Renal pelvis (tissue), 4 donors: ENCODE measurements around the gene CYBC1. TPM values are rescaled to one million over a fixed set of nuclear protein-coding genes. Genes with fewer than 3 reads are reported as not detected.
A peak's percentile ranks its signal among the peaks of the same experiment; 100 is the strongest.
"Not testable (repeated sequence)": the region's sequence is repeated elsewhere in the genome, so short reads cannot be mapped to it uniquely, and the experiment has no call there.

Experiments
- DNase-seq: peaks from one replicate; pipeline ENCODE4 v3.0.0-alpha.2; 2013
- polyA plus RNA-seq, 3 donors: library from polyadenylated mRNA; unstranded; fragments of 120-200 nt; gene quantifications; one replicate each; pipeline ENCODE4 v1.2.1, GENCODE V29; 2013; ENCODE audit not compliant: insufficient read length in 3 of 3

Gene CYBC1
- polyA plus RNA-seq, 3 donors: 46.3 to 60.6 (median 59.0) TPM

DNA sequence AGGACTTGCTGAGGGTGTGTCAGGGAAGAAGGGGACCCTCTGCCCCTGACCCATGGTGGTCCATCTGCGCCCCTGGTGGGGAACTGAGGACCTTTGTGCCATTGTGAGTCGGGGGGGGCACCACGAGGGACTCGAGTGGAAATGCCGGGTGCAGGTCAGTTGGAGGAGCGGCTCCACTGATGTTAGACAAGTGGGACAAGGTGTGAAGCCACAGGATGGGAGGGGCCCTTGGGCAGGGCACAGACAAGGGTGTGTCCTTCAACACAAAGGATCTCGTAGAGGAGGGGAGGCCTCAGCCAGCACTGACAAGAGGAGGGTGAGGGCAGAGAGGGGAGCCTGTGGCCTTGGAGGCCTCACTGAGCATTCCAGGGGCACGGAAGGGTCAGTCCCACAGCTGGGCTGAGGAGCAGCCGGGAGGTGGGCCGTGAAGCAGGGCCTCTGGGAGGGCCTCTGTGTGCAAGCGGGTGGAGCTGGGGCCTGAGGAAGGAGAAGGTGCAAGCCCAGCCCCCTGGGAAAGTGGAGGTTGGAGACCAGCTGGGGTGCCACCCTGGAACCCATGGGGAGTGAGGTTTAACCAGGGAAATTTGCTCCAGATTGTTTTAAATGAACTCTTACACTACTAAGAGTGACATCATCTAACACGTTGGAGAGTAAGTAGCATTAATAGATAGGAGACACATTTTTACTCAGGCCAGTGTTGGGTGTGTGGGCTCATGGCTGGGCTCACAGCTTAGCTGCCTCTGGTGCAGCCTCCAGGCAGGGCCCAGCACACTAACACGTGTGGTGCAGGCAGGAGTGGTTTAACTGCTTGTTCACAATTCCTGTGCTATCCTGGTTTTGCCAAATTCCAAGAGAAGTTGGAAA, 35.9 kb upstream of the CYBC1 start:
- DNase-seq: no peak

DNA sequence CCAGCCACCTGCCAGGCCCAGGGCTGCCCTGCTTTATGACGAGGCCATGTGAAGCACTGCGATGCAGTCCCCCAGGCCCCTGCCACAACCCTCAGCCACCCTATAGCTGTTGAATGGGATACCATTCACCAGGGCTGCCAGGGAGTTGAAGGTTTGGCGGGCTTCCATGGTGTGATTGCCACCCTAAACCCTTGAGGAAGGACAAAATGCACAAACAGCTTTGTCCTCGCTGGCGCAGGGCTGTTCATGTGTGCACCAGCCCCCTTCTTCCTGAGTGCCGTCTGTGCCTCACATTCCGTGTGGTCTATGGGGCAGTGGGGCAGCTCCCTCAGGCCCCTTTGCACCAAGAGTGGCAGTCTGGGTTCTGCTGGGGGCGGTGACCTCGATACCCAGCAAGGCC, 33.3 kb upstream of the CYBC1 start:
- no peak for DNase-seq

DNA sequence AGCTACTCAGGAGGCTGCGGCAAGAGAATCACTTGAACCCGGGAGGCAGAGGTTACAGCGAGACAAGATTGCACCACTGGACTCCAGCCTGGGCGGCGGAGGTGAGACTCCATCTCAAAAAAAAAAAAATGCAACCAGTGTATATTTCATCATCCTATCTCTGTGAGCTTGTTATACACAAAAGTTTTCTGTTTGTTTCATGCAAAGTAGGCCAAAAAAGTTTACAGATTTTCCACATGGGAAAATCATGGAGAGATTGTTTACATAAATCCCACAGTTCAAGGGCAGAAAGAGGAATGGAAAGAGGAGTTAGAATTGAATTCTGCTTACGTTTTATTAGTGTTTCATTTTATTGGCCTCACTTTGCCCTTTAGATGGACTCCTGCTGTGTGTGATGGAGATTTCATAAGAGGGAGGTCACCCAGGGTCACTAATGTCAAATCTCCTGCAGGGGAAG, 32.7 kb upstream of the CYBC1 start:
- no peak for DNase-seq

DNA sequence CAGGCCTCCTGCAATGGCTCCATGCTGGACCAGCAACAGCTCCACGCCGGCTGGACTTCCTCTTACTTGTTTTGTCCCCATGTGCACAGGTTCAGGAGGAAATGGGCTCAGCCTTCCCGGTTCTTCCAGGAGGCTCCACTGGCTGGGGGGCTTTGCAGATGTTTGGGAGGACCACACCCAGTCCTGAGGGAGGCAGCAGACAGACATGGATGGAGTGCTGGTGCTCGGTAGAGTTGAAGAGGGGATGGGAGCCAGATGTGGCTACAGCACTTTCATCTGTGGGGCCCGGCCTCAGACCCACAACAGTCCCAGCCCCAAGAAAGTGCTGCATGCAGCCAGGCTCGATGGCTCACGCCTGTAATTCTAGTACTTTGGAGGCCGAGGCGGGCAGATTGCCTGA, 29.8 kb upstream of the CYBC1 start:
- DNase-seq: no peak

DNA sequence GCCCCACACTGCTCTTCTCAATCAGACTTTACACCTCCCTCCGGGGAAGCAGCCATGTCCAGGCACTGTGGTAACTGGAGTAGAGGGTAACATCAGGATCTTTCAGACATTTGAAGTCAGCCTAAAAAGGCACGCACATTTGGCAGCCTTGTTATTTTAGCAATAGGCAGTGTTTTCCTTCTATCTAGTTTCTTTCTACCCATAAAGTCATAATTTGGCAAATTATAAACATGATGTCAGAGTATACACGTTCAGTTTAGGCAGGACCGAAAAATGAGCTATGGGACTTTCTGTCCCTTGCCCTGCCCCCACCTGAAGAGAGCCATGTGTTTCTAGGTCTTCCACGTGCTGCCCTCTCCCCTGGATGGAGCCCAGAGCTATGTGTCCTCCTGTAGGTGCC, 29.1 kb upstream of the CYBC1 start:
- DNase-seq: no peak

DNA sequence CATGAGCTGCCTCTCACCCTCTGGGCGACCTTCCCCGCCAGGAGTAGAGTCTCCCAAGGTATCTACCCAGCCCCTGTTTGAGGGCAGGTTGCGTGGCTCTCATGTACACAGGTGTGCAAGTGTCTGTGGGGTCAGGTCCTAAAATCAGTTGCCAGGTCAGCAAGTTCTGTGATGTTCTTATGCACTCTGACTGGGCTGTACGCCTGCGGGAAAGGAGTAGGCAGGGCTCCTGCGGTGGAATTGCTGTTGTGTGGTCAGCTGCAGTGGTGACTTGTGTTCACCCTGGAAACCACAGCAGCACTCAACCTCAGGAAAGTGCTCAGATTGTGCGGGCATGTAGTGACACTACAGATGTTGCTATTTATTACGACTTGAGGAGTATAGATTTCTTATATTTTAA, 27.4 kb upstream of the CYBC1 start:
- no peak for DNase-seq

DNA sequence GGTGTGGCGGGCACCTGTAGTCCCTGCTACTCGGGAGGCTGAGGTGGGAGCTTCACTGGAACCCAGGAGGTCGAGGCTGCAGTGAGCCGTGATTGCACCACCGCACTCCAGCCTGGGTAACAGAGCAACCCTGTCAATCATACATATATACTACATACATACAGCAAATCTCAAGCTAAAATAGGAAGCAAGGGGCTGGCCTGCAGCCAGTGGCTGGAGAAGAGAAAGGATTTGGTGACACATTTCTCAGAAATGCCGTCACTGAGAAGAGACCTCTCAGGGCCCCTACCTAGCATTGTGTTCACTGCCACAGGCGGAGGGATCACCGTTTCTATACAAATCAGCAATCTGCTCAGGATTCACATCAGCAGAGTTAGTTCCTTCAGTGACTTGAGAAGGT, 24.9 kb upstream of the CYBC1 start:
- no peak for DNase-seq

DNA sequence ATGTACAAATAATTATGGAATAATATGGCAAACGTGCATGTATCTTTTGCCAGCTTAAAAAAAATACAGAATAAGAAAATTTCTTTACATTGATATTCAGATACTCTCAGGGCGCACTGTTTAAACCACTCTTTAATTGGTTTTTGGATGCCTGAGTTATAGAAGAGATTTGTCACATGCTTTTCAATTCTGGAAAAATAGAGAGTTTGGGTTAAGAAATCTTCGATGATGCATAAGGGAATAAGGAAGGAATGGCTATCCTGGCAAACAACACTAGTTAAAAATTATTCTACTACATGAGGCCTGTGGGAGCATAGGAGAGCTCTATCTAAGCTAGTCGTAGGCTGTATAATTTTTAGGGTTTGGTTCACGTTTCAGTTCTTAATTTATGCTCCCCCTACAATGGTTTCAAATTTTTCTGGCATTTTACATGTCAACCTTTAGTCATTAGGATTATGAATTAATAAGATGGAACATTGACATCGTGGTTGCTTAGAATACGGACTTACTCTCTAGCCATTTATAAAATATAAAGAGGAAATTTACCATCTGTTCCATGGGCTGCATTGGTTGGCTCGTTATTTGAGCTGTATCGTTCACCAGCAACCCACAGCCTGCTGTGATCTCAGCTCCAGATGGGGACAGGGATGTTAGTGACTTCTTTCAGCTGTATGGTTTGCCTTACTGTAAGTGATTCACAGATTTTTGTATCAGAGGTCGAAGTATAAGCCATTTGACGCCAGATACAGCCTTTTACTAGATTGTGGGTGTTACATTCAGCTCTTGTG, 23.9 kb upstream of the CYBC1 start:
- DNase-seq: no peak

DNA sequence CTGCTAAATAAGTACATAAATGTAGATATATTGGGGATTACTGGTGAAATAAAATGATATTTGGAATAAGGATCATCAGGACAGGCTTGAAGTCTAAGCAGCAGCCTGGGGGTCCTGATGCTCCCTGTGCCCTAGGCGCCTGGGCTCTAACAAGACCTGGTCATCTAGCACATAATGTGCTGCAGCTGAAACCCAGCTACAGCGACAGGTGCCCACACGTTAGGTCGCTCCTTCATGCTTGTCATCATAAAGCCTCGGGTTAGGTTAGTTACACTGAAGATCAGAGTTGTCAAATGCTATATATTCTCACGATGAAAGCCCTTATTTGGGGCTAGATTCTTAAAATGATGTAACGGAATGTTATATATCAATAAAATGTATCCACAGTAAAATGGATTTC, 19.5 kb upstream of the CYBC1 start:
- no peak for DNase-seq

DNA sequence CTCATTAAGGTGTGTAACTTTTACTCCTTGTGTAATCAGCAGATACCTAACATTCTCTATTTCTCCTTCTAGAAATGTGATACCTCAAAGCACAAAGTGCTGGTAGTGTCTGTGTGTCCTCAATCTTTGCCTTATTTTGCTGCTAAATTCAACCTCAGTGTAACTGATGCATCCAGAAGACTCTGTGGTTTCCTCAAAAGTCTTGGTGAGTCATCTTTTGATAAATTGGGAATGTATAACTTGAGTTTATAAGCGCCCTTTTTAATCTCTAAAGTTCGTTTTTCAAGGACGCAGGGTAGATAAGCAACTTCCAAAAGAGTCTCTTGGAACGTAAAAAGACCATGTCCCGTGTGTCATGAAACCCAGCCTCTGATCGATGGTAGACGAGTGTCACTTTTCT, 18.1 kb upstream of the CYBC1 start:
- no peak for DNase-seq

DNA sequence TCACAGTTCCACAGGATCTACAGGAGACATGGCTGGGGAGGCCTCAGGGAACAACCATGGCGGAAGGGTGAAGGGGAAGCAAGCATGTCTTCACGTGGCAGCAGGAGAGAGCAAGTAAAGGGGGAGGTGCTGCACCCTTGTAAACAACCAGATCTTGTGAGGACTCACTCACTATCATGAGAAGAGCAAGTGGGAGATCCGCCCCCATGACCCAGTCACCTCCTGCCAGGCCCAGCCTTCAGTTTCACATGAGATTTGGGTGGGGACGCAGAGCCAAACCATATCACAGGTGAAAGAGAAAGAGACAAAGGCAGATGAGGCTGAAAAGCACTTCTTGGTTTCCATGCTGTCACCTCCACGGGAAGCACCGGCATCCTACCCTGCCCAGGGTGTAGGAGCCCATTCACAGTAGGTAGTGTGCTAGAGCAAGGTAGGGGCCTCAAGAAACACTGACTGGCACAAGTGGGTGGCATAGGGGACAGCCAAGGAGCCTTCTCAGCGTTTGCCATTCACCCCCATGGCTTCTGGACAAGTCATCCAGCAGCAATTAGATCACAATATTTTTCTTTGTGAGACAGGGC, 14.6 kb upstream of the CYBC1 start:
- no peak for DNase-seq

DNA sequence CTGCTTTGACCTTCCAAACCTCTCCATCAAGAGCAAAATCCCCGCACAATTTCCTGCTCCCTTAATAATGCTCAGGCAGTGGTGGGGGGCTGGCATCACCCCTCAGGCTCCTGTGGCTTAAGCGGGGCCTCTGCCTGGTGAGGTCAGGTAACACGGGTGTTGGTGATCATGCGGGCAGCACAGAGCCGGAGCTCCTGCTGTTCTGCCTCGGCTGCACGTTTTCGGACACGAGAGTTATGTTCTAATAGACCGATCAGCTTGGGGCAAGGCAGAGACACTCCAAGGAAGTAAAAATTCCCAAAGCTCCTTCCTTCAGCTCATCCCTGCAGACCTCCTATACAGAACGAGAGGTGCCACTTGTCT, 14.0 kb upstream of the CYBC1 start:
- DNase-seq: no peak

DNA sequence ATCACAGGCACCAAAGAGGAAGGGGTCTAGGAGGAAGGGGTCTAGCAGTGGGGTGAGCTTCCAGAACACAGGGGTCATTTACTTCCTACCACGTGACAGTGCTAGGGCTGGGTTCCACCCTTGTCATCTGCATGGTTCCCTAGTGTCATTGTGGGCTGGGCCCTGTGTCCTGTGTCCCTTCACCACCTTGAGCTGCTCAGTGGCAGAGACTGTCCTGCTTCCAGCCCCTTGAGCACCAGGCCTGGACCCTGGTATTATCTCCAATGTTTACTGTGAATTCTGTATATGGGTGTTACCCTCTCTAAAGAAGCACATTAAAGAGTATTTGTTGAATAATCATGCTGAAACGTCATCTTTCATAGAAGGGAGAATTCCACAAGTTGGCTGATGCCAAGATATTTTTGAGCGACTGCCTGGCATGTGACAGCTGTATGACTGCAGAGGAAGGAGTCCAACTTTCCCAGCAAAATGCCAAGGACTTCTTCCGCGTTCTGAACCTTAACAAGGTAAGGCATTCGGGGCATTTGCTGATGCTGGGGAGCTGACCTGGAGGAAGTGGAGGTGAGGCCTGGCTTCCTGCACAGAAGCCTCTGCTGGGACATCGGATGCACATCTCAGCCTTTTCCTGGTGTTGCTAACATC, 13.5 kb upstream of the CYBC1 start:
- no peak for DNase-seq

DNA sequence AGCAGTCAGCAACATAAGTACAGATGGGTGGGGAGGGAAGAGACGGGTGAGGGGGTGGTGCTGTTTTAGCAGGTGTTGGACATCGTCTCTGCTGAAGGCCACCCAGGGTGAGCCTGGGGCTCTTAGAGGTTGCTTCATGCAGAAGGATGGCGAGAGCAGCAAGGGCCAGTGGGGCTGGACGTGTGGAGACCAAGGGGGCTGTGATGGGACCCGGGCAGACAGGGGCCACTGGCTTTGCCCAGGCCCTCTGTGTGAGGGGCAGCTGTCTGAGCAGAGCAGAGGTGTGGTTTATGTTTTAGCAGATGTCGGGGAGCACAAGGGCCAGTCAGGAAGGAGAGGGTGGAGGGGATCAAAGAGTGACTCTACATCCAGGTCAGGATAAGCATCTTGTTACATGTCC, 12.8 kb upstream of the CYBC1 start:
- no peak for DNase-seq

DNA sequence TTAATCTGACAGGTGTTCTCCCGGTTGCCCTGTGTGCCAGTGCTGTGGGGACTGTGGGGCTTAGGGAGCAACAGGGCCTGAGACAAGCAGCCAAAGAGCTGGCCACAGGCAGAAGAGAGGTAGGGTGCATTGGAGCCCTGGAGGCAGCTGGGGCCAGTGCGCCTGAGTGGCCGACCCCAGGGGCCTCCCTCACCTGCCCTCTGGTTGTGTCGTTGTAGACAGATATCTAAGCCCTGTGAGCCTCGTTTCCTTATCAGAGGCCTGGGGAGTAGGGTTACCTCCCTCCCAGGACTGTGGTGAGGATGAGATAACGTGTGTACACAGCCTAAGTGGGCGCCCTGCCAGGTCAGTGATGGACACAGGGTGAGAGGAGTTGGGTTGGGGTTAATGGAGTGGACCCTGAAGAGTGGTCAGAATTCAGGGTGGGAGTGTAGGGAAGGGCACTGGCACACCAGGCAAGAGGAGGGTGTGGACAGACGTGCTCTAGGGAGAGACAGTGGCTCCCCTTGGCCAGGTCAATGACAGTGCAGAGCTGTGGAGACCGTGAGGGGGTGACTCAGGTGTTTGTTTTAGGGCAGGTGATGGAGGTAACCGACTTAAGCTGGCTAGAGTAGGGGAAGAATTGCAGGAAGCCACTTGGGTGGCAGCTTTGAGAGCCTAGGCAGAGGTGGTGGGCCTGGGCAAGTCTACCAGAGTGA, 11.4 kb upstream of the CYBC1 start:
- DNase-seq: no peak

DNA sequence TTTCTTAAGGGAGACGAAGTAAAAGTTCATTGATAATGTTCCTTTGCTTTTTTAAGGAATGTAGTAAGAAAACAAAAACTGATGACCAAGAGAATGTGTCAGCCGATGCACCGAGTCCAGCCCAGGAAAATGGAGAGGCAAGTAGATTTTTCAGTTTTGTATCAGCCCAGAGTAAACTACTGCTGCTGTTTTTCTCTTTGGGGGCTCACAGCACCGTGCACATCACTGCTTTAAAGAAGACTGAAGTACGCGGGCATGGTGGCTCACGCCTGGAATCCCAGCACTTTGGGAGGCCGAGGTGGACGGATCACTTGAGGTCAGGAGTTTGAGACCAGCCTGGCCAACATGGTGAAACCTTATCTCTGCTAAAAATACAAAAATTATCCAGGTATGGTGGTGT, 9.4 kb upstream of the CYBC1 start:
- not testable (repeated sequence) for DNase-seq

DNA sequence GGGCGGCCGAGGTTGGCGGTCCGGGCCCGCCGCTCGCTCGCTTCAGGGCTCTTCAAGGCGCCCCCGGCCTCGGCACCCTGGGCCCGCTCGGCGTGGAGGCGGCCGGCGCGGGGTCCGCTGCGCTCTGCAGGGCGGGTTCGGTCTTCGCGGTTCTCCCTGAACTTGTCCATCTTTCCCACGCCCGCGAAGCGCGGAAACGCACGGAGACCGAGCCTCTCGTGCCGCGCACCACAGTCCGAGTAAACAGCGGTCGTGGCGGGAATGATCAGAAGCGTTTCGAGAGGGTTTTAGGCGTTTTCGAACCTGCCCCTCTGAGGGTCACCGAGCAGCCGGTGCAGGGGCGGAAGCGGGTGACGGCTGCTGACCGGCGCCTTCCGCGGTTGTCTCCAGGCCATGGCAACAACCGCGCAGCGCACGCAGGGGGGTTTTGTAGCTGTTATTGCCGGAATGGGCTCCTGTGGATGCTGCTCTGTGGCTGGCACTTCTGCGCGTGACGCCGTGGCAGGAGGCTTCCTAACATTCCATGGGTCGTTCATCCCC, 8.4 kb upstream of the CYBC1 start:
- DNase-seq: no peak

DNA sequence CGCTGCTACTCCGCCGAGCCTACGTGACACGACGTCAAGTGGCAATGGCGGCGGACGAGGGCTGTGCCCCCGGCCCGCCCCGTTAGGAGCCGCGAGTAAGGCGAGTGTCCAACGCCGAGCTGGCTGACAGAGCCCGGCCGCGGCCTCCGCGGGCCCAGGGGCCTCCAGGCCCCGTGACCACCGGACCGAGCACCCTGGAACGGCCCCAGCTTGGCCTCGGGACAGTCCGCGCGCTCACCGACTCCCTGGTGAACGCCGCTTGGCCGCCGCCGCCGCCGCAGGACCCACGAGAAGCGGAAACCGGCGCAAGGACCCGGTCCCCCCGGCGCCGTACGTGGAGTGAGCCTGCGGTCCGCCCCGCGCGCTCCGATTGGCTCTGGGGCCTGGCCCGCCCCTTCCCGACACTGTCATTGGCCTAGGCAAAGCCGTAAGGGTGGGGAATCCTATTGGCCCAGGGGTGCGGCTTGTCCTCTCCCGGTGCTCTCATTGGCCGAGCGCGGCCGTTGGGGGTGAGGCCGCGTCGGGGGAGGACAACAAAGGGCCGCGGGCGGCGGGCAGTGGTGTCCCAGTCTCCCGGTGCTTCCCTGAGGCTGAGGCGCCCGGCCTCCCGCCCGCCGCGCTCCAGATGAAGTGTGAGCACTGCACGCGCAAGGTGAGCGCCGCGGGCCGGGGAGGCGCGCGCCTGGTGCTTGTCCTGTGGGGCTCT, 7.8 kb upstream of the CYBC1 start, which contains the start of gene NARF:
TSS of gene NARF (plus strand) at position 563 of the 706 bp plus-strand sequence. CDS start at position 626, 63 bp downstream.
- DNase-seq: peak; percentile 98

DNA sequence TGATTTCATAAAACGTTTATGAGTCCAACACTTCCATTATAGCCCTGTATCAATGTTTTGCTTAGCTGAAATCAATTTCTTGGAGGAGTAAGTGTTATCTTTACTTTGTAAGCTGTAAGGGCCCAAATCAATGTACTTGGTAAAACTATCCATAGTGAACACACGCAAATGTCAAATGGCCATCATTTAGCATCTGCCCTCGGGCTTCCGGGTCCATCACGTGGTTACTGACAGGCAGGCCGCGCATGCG, 7.3 kb upstream of the CYBC1 start:
- no peak for DNase-seq

DNA sequence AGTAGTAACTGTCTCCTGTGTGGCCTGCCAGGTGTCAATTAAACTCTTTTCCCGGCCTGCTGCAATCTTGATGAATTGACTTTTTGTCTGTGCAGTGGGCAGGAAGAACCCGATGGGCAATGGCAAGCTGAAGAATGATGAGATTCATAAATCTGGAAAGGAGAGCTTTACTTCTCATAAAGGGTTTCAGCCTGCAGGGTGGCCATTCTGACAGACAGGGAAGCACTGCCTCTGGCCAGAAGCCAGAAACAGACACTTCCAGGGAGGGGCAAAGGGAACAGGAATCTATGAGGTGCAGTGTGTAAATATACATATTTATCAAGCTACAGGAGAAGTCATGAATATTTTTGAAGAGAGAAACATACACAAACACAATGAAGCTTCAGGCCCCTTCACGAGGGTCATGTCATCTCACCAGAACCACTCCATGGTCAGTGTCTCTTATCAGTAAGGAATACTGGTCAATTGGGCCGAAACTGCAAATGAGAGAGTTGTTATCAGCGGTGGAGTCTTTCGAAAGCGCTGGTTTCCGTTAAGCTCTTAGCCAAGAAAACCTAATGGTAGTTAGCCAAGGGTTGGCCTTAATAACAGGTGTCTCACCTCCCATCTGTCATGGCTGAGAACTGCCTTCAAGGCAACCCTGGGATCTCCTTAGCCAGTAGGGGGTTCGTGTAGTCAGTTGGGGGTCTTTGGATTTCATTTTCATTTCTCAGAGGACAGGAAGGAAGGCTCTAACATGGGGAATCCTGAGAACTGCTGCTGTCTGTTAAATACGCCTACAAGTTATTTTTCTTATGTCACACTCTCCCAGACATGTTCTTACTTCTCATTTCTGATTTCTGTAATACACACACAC, 6.7 kb upstream of the CYBC1 start:
- no peak for DNase-seq
